22Rv1 (cell line): ENCODE measurements around the gene KLHL2.
"Not testable (repeated sequence)": the region's sequence is repeated elsewhere in the genome, so short reads cannot be mapped to it uniquely, and the experiment has no call there.

Source experiments
- H3K27ac ChIP-seq: fragments of 450-650 bp; 2 replicates; pipeline ENCODE4 v1.5.1; 2017
- CTCF ChIP-seq: fragments of 450-650 bp; IDR thresholded peaks from 2 replicates; pipeline ENCODE4 v1.5.1; 2017; ENCODE audit warnings: mild to moderate bottlenecking
- ZFX ChIP-seq: fragments of 450-650 bp; IDR thresholded peaks from 2 replicates; pipeline ENCODE4 v1.6.1; 2017; ENCODE audit warnings: antibody characterized with exemption, borderline replicate concordance

KLHL2 gene

GRCh38 chr4:165234766-165235165 is 27.4 kb downstream of the KLHL2 start:
- TF ChIP-seq ZFX (no peak), CTCF (no peak)
- H3K27ac ChIP-seq: no peak overlapping the region

DNA sequence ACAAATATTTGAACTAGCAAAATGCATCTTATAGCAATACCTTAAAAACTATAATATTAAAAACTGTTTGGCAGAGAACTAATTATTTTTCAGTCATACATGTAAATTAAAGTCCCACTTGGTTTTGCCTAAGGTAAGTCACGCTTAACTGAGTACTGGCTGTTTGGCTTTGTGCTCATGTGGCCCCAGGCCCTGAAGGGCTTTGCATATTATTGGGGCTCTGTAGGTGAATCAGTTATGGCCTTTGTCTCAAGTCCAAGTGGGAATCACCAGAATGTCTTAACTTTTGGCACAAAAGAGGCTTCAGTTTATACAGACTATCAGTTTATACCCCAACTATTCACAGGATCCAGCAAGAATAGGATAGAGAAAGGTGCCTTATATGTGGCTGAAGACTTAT is 29.5 kb downstream of the KLHL2 start:
- H3K27ac ChIP-seq: not testable (repeated sequence)

GRCh38 chr4:165238041-165238640 is 30.8 kb downstream of the KLHL2 start:
- H3K27ac ChIP-seq: not testable (repeated sequence)

GRCh38 chr4:165240761-165241160 is 33.4 kb downstream of the KLHL2 start:
- H3K27ac ChIP-seq: not testable (repeated sequence)

- H3K27ac ChIP-seq: not testable (repeated sequence)
These were observed 36.8 kb downstream of the KLHL2 start for GRCh38 chr4:165244148-165244547.

DNA sequence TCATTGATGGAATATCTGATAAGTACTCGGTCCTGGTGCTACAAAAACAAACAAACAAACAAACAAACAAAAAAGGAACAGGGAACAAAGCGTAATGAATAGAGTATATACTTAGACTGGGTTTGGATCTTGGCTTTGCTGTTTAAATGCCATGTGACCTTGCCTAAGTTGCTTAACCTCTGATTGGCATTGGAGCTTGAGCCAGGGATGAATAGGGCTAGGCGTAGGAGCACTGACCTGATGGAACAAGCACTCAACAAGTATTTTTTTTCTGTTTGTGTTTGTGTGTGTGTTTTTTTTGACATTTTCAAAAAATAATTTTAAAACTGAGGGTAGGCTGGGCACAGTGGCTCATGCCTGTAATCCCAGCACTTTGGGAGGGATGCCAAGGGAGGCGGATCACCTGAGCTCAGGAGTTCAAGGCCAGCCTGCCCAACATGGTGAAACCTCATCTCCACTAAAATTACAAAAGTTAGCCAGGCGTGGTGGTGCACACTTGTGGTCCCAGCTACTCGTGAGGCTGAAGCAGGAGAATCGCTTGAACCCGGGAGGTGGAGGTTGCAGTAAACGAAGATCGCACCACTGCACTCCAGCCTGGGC is 37.3 kb downstream of the KLHL2 start:
- not testable (repeated sequence) for H3K27ac ChIP-seq

DNA sequence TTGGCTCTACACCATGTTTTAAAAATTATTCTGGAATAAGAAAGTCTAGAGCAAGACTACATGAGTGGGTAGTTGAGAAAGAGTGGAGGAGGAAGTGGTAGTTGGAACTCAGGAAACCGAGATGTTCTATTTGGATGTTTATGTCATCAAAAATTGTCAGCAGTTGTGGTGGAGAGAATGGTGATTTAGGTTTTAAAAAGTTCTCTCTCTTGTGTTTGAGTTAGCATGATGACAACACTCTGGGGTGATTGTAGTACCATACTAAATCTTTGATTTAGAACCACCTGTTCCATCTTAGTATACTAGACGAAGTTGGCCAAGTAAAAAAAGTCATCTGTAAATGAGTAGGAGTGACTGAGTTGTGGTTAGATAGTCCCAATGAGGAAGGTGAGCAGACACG is 40.7 kb downstream of the KLHL2 start:
- TF ChIP-seq ZFX: no peak
- no peak for TF ChIP-seq CTCF
- H3K27ac ChIP-seq: no peak overlapping the region

GRCh38 chr4:165248904-165249303 is 41.5 kb downstream of the KLHL2 start:
- H3K27ac ChIP-seq: not testable (repeated sequence)

GRCh38 chr4:165254771-165255170 is 47.4 kb downstream of the KLHL2 start:
- not testable (repeated sequence) for H3K27ac ChIP-seq

- H3K27ac ChIP-seq: not testable (repeated sequence)
These were observed 48.1 kb downstream of the KLHL2 start for GRCh38 chr4:165255439-165255838.

- H3K27ac ChIP-seq: not testable (repeated sequence)
These were observed 48.8 kb downstream of the KLHL2 start for GRCh38 chr4:165256074-165256659.

GRCh38 chr4:165259776-165260175 is 52.4 kb downstream of the KLHL2 start:
- not testable (repeated sequence) for H3K27ac ChIP-seq

- H3K27ac ChIP-seq: not testable (repeated sequence)
These were observed 54.9 kb downstream of the KLHL2 start for GRCh38 chr4:165262306-165262705.

DNA sequence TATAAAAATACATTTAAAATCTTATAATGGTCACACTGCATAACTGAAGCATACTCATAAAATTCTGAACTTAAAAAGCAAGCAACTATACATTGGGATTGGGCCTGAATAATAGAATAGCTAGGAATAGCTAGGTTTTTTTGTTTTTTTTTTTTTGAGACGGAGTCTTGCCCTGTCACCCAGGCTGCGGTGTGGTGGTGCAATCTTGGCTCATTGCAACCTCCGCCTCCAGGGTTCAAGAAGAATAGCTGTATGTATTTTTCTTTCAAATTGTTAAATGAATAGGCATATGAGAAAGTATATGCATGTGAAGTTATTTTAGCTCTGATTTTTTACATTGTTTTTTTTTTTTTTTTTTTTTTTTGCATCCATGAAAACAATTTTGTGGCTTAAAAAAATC is 56.1 kb downstream of the KLHL2 start:
- H3K27ac ChIP-seq: not testable (repeated sequence)

GRCh38 chr4:165269931-165270330 is 62.6 kb downstream of the KLHL2 start:
- H3K27ac ChIP-seq: not testable (repeated sequence)

DNA sequence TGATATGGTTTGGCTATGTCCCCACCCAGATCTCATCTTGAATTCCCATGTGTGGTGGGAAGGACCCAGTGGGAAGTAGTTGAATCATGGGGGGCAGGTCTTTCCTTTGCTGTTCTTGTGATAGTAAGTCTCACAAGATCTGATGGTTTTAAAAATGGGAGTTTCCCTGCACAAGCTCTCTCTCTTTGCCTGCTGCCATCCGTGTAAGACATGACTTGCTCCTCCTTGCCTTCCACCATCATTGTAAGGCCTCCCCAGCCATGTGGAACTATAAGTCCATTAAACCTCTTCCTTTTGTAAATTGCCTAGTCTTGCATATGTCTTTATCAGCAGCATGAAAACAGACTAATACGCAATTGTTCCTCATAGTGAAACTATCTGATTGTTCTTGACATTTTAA is 66.1 kb downstream of the KLHL2 start:
- H3K27ac ChIP-seq: not testable (repeated sequence)

- H3K27ac ChIP-seq: not testable (repeated sequence)
These were observed 68.0 kb downstream of the KLHL2 start for GRCh38 chr4:165275357-165275756.

- H3K27ac ChIP-seq: not testable (repeated sequence)
These were observed 72.2 kb downstream of the KLHL2 start for GRCh38 chr4:165279531-165279930.

DNA sequence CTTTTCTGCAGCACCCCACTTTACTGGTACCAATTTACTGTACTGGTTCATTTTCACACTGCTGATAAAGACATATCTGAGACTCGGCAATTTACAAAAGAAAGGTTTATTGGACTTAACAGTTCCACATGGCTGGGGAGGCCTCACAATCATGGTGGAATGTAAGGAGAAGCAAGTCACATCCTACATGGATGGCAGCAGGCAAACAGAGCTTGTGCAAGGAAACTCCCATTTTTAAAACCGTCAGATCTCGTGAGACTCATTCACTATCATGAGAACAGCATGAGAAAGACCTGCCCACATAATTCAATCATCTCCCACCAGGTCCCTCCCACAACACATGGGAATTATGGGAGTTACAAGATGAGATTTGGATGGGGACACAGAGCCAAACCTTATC is 77.3 kb downstream of the KLHL2 start:
- not testable (repeated sequence) for H3K27ac ChIP-seq
